Stimulated activated CD4-positive, alpha-beta T cell treated with anti-CD3 and anti-CD28 coated beads, Interleukin-2, amount 100 ng/mL, for 24 hours (primary cell): ENCODE data around the gene FOXC2.

Experiments used
- DNase-seq, 2 donors: peaks; one replicate each; pipeline ENCODE4 v3.0.0-alpha.2; 2020

FOXC2 gene

GRCh38 chr16:86593913-86594620 is 27.4 kb downstream of the FOXC2 start:
- no peak for DNase-seq

DNA sequence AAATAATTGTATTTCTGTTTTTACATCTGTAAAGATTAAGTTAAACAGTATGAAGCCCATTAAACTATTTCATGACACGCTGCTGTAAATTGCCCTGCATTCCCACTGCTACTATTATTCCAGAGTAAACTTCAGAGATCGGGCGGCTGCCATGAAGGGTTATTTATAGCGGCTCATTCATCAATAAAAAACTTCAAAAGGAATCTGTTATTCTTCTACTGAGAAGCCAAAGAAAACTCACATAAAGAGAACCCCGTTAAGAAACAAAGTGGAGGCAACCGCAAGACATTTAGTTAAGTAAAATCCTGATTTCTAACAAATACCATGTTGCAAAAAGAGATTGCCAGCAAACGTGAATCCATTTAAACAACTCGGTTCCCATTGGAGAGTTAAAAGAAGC is 28.1 kb downstream of the FOXC2 start:
- no peak for DNase-seq

GRCh38 chr16:86595983-86596605 is 29.5 kb downstream of the FOXC2 start:
- no peak for DNase-seq

DNA sequence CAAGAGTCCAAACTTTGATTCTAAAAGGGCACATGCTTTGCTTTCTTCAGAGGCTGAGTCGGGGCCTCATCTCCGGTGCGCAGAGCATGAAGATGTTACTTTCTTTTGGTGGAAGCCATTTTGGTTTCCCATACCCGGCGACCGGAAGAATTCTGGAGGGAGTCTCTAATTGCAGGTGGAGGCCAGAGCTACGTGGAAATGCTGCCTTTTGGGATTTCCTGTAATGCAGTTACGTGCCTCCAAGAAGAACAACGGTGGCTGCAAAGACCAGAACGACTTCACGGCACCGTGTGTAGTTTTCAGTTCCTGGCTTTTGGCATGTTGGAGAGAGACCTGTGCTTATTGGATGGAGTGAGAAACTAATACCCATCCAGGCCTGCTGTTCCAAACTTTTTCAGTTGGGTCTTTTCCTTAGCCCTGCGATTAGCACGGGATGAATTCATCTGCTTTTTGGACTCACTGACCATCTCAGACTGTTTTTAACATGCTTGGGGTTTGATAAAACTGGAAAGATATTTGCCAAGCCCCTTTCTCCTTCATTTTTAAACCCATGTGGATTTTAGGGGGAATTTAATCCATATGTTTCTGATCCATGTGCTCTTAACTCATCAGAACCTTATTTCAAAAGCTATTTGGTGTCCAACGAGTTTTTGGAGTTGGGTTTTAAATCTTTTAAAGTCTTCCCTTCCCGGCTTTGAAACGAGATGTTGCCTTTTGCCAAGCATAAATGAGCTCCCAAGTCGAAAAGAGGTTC is 30.7 kb downstream of the FOXC2 start:
- no peak for DNase-seq

GRCh38 chr16:86597880-86598606 is 31.4 kb downstream of the FOXC2 start:
- no peak for DNase-seq

DNA sequence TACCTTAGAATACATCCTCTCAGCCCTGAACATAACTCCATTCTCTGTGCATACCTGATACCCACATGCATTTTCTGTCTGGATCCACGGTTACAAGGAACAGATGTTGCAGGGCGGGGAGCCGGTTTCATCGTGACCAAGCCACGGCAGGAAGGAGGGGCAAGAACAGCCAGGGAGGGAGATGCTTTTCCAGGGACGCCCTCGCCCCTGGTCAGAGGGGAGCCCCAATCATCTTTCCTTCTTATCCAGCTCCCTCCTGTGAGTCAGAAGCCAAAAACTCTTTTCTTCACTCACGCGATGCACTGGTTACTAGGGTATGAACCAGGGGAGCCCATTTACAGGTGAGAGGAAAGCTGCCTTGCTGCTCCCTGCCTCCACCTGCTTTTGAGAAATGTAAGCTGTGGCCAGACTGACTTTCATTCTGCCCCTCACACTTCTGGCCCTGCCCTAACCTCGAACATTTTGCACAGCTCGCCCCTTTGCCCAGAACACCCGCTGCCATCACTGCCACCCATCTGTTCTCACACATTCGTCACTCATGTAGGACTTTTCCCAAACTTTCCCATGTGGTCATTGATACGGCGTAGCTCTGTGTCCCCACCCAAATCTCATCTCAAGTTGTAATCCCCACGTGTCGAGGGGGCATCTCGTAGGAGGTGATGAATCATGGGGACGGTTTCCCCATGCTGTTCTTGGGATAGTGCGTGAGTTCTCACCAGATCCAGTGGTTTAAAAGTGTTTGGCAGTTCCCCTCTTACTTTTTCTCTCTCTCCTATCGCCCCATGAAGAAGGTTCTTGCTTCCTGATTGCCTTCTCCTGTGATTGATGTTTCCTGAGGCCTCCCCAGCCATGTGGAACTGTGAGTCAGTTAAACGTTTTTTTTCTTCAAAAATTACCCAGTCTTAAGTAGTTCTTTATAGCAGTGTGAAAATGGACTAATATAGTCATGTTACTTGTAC is 32.3 kb downstream of the FOXC2 start:
- DNase-seq: no peak

GRCh38 chr16:86601356-86601755 is 34.7 kb downstream of the FOXC2 start:
- DNase-seq: no peak

DNA sequence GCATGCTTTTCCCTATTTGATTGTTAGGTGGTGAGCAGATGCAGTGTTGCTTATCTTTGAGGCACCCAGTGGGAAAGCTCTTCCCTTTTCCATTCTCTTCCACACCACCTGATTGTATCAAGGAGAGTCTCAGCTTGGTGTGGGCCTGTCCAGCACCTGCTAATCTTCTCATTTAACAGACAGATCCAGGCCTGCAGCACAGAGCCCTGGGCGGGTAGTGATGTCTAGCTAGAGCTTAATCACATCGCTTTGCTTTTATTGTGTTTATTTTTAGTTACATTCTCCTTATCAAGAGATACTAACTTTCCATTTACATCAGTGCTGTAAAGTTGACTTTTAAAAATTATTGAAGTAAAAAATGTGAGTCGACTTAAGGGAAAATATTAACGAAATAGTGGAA is 35.9 kb downstream of the FOXC2 start:
- no peak for DNase-seq

GRCh38 chr16:86604436-86605193 is 38.0 kb downstream of the FOXC2 start:
- peak; percentile 33 to 42 for DNase-seq

GRCh38 chr16:86605950-86606349 is 39.3 kb downstream of the FOXC2 start:
- no peak for DNase-seq

- no peak for DNase-seq
Observed at GRCh38 chr16:86608301-86608747, 41.7 kb downstream of the FOXC2 start.

- DNase-seq: no peak
Observed at GRCh38 chr16:86609115-86609514, 42.5 kb downstream of the FOXC2 start.

DNA sequence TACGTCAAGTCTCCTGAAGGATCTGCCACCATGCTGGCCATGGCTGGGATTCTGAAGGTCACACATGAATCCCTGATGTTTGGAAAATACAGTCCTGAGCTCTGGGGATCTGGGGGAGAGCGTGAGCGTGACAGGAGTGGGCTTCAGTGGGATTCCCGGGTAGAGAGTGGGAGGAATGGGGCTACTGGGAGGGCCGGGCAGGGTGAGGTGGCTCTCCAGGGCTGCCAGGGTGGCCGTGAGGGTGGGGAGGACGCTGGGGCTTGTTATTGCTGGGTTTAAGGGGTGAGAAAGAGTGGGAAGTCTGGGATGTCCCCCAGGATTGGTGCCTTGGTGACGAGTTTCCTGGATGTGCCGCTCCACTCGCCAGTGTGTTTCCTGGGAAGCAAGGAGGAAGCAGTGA is 43.0 kb downstream of the FOXC2 start:
- no peak for DNase-seq

DNA sequence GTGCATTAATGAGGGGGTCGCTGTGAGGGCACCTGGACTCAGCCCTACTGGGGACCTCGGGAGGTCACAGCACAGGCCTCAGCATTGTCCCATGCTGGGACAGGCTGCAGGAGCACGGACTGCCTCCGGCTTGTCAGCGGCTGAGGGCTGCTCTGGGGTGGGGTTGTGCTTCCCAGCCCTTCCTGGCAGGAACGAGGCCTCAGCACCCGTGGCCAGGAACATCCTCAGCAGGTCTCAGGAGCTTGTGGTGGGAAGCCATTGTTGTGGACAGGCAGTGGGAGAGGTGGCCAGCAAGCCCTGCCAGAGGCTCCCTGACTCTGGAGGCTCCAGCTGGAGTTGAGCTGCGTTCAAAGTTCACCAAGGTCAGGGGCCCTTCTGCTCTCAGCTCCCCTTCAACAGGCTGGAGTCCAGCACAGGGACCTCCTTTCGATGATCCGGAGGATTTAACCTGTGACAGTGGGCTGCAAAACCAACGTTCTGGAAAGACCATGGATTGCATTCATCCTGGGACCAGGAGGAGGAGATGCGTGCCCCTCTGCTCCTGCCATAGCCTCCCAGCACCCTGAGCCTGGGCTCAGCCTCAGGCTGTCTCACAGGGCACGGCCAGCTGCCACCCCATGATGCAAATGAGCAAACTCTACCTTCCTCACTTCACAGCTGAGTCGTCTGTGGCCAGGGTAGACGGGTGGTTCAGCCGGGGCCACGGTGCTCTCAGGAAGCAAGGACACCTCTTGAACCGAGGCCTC is 44.3 kb downstream of the FOXC2 start:
- DNase-seq: no peak

DNA sequence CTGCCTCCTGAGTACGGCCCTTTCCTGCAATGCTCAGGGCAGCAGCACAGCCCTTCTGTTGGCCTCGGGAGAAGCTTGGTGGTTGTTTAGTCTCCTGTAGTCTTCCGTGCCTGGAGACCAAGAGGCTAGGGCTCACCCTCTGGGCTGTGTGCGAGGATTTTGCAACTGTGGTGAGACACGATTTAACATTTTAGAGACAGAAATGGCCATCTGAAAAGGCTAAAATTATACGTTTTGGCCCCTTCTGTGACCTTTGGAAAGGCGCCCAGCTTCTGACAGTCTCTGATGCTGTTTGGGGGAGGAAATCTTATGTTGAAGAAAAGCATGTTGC is 44.9 kb downstream of the FOXC2 start:
- no peak for DNase-seq

GRCh38 chr16:86611941-86612340 is 45.3 kb downstream of the FOXC2 start:
- DNase-seq: no peak

GRCh38 chr16:86614699-86615098 is 48.1 kb downstream of the FOXC2 start:
- DNase-seq: no peak

DNA sequence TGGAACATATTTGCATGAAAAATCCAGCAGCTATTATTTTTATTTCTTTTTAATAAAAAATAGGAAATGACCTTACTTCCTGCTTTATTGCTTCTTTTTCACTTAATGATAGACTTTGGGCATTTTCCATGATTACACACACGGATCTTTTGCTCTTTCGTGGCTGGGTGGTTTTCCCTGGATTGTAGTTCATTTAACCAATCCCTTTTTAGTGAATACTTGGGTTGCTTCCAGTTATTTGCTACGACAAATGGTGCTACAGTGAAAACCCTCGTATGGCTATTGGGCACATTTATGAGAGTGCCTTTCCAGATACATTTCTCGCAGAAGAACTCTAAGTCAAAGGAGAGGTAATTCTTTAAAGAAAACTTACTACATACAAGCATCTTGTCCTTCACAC is 50.3 kb downstream of the FOXC2 start:
- DNase-seq: no peak

DNA sequence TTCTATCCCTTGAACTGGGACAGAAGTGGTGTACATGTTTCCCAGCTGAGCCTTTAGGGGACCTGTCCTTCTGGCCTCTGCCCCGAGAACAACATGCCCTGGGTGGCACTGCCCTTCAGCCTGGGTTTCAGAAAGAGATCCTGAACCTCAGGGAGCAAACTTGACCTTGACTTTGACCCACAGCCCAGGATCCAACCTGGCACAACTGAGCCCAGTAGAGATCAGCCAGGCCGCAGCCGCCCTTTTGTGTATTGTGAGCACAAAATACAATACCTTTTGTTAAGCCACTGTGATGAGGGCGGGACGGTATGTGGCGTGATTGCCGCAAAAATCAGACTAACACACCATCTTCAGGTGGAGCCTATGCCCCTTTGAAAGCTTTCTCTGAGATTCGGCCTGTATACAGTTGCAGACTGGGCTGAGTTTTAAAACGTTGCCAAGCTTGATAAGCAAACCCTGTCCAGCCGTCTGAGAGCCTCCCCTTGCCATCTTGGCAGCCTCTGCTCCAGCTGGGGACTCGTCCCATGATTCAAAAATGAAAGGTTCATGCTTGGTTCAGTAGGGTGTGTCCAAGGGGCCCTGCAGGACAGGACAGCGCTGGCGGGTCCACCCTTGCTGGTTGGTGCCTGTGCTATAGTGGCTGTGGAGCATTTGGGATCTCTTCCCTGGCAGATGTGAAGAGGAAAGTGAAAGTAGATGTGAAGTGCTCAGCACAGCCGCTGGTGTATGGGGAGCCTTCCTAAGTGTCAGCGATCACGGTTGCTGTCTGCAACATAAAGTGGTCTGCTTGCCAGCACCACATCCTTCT is 52.0 kb downstream of the FOXC2 start:
- no peak for DNase-seq
